MM.1S (cell line): ENCODE measurements around the gene PRKCB.

ENCODE experiments used
- DNase-seq: peaks from one replicate; pipeline ENCODE4 v3.0.0-alpha.2; 2015
- H2AFZ ChIP-seq: fragments of 300-600 bp; sonication (generic); 2 replicates; pipeline ENCODE4 v1.6.0; 2016; ENCODE audit warnings: antibody characterized with exemption, low read length
- H3F3A ChIP-seq: fragments of 300-600 bp; sonication (generic); 2 replicates; pipeline ENCODE4 v1.6.1; 2016; ENCODE audit warnings: mild to moderate bottlenecking, antibody characterized with exemption, low read length, moderate library complexity, mixed read lengths; ENCODE audit not compliant: insufficient read depth
- H3K27ac ChIP-seq: fragments of 300-600 bp; sonication (generic); 2 replicates; pipeline ENCODE4 v1.5.1; 2016; ENCODE audit warnings: mild to moderate bottlenecking, low read length
- H3K27me3 ChIP-seq: fragments of 300-600 bp; sonication (generic); replicated peaks from 2 replicates; pipeline ENCODE4 v1.6.0; 2016; ENCODE audit warnings: low read length; ENCODE audit not compliant: insufficient read depth
- H3K36me3 ChIP-seq: fragments of 300-600 bp; sonication (generic); replicated peaks from 2 replicates; pipeline ENCODE4 v1.6.1; 2016; ENCODE audit warnings: mild to moderate bottlenecking, low read length, mixed read lengths; ENCODE audit not compliant: insufficient read depth
- H3K4me1 ChIP-seq: fragments of 300-600 bp; sonication (generic); 2 replicates; pipeline ENCODE4 v1.6.1; 2016; ENCODE audit warnings: low read length, mixed read lengths
- H3K4me2 ChIP-seq: fragments of 300-600 bp; sonication (generic); 2 replicates; pipeline ENCODE4 v1.6.0; 2016; ENCODE audit warnings: low read depth, low read length
- H3K4me3 ChIP-seq: fragments of 300-600 bp; sonication (generic); 2 replicates; pipeline ENCODE4 v1.5.1; 2016; ENCODE audit warnings: low read length, mixed read lengths
- H3K79me2 ChIP-seq: fragments of 300-600 bp; sonication (generic); 2 replicates; pipeline ENCODE4 v1.6.1; 2016; ENCODE audit warnings: mixed run types, low read length, mixed read lengths
- H3K9ac ChIP-seq: fragments of 300-600 bp; sonication (generic); 2 replicates; pipeline ENCODE4 v1.6.1; 2016; ENCODE audit warnings: low read length, mixed read lengths
- H3K9me2 ChIP-seq: fragments of 300-600 bp; sonication (generic); replicated peaks from 2 replicates; pipeline ENCODE4 v1.6.1; 2016; ENCODE audit warnings: mild to moderate bottlenecking, low read length, mixed read lengths; ENCODE audit not compliant: insufficient read depth
- H3K9me3 ChIP-seq: fragments of 300-600 bp; sonication (generic); replicated peaks from 2 replicates; pipeline ENCODE4 v1.6.1; 2016; ENCODE audit warnings: mild to moderate bottlenecking, low read length, mixed read lengths; ENCODE audit not compliant: insufficient read depth
- H4K20me1 ChIP-seq: fragments of 300-600 bp; sonication (generic); 2 replicates; pipeline ENCODE4 v1.6.1; 2016; ENCODE audit warnings: mild to moderate bottlenecking, low read length, moderate library complexity, mixed read lengths; ENCODE audit not compliant: insufficient read depth
- CTCF ChIP-seq: fragments of 300-600 bp; sonication (generic); IDR thresholded peaks from 2 replicates; pipeline ENCODE4 v1.5.1; 2016; ENCODE audit warnings: antibody characterized with exemption, low read length, mixed read lengths
- EZH2 ChIP-seq: fragments of 300-600 bp; sonication (generic); optimal IDR thresholded peaks from 2 replicates; pipeline ENCODE3; 2017; ENCODE audit warnings: low read depth, mild to moderate bottlenecking, antibody characterized with exemption, low read length, mixed read lengths
- EZH2phosphoT487 ChIP-seq: fragments of 300-600 bp; sonication (generic); IDR thresholded peaks from 2 replicates; pipeline ENCODE4 v1.6.1; 2018; ENCODE audit warnings: antibody characterized with exemption, low read length

PRKCB gene

GRCh38 chr16:23795378-23795777 lies 40.4 kb upstream of the PRKCB start:
- H3K27me3 ChIP-seq, result no peaks in the 10 kb centered on the region
- no peaks in the 10 kb centered on the region for H4K20me1 ChIP-seq
- H2AFZ ChIP-seq, result no peak overlapping the region
- H3K9me3 ChIP-seq, result no peaks in the 10 kb centered on the region
- H3K79me2 ChIP-seq, result no peaks in the 10 kb centered on the region
- H3K4me2 ChIP-seq, result no peak overlapping the region
- no peak for TF ChIP-seq EZH2phosphoT487
- TF ChIP-seq CTCF, result no peak
- TF ChIP-seq EZH2, result no peak
- H3K9me2 ChIP-seq, result no peaks in the 10 kb centered on the region
- H3K36me3 ChIP-seq, result no peaks in the 10 kb centered on the region
- no peaks in the 10 kb centered on the region for H3K4me1 ChIP-seq
- no peak for DNase-seq
- no peak overlapping the region for H3K27ac ChIP-seq
- H3K9ac ChIP-seq, result no peak overlapping the region
- H3F3A ChIP-seq, result no peaks in the 10 kb centered on the region
- no peak overlapping the region for H3K4me3 ChIP-seq

- Histone ChIP-seq H2AFZ (no peak overlapping the region), H4K20me1 (no peaks in the 10 kb centered on the region), H3K4me3 (no peak overlapping the region), H3K9me2 (no peaks in the 10 kb centered on the region), H3K27ac (no peak overlapping the region), H3K79me2 (no peaks in the 10 kb centered on the region), H3K36me3 (no peaks in the 10 kb centered on the region), H3K4me2 (no peak overlapping the region), H3F3A (no peaks in the 10 kb centered on the region), H3K27me3 (no peaks in the 10 kb centered on the region), H3K9me3 (no peaks in the 10 kb centered on the region), H3K4me1 (no peaks in the 10 kb centered on the region), H3K9ac (no peak overlapping the region)
- DNase-seq, result no peak
- TF ChIP-seq CTCF (no peak), EZH2 (no peak), EZH2phosphoT487 (no peak)
Measured at GRCh38 chr16:23796941-23797340, 38.8 kb upstream of the PRKCB start.

- no peak overlapping the region for H3K27ac ChIP-seq
- peak; percentile 67 for DNase-seq
- H2AFZ ChIP-seq, result no peak overlapping the region
Measured at GRCh38 chr16:23801378-23801777, 34.4 kb upstream of the PRKCB start.

More at GRCh38 chr16:23801378-23801777, 34.4 kb upstream of the PRKCB start:
- no peaks in the 10 kb centered on the region for H3K79me2 ChIP-seq
- H3F3A ChIP-seq, result no peaks in the 10 kb centered on the region
- TF ChIP-seq EZH2phosphoT487 (no peak), CTCF (peak; percentile 66)
- H4K20me1 ChIP-seq, result no peaks in the 10 kb centered on the region
- no peaks in the 10 kb centered on the region for H3K9me2 ChIP-seq
- no peak overlapping the region for H3K9ac ChIP-seq
- no peaks in the 10 kb centered on the region; the same call in 1 of the 2 replicates for H3K4me1 ChIP-seq
- H3K4me3 ChIP-seq, result no peak overlapping the region
- no peaks in the 10 kb centered on the region for H3K9me3 ChIP-seq
- no peak overlapping the region for H3K4me2 ChIP-seq
- H3K27me3 ChIP-seq, result no peaks in the 10 kb centered on the region
- no peaks in the 10 kb centered on the region for H3K36me3 ChIP-seq
